Heart right ventricle (tissue), 16 donors: ENCODE results near the gene HLA-DOB. TPM values are rescaled to one million over a fixed set of nuclear protein-coding genes. Genes with fewer than 3 reads are reported as not detected.
A peak's percentile ranks its signal among the peaks of the same experiment; 100 is the strongest.

Experiments
- ATAC-seq, 8 donors: fragments of 200-7000 bp; cut with Tn5 transposase; one replicate each; pipeline ENCODE4 v1.9.1; 2020; ENCODE audit warnings: mild to moderate bottlenecking in 8 of 8, moderate library complexity in 8 of 8, moderate number of reproducible peaks in 1 of 8
- DNase-seq, 2 donors: peaks; one replicate each; pipeline ENCODE4 v3.0.0-alpha.2; 2020
- H3K27ac ChIP-seq, 10 donors: fragments of 200-600 bp; sonication (generic) in 2 of 10; one replicate each; pipeline versions ENCODE4 v1.5.0 to v1.8.0; 2020 to 2022; ENCODE audit warnings: mild to moderate bottlenecking in 3 of 10
- H3K27me3 ChIP-seq, 7 donors: fragments of 200-600 bp; one replicate each; pipeline ENCODE4 v1.8.0; 2021 to 2022; ENCODE audit warnings: mild to moderate bottlenecking in 2 of 7
- H3K36me3 ChIP-seq, 9 donors: fragments of 200-600 bp; sonication (generic) in 1 of 9; one replicate each; pipeline versions ENCODE4 v1.5.0 to v1.8.0; 2020 to 2022; ENCODE audit warnings: mild to moderate bottlenecking in 2 of 9
- H3K4me1 ChIP-seq, 9 donors: fragments of 200-600 bp; sonication (generic) in 1 of 9; one replicate each; pipeline versions ENCODE4 v1.5.0 to v1.8.0; 2020 to 2022; ENCODE audit warnings: mild to moderate bottlenecking in 4 of 9
- H3K4me3 ChIP-seq, 10 donors: fragments of 200-600 bp; sonication (generic) in 2 of 10; one replicate each; pipeline versions ENCODE4 v1.5.0 to v1.8.0; 2020 to 2022; ENCODE audit warnings: mild to moderate bottlenecking in 7 of 10, moderate library complexity in 2 of 10
- H3K9me3 ChIP-seq, 11 donors: fragments of 200-600 bp in 10 of 11; sonication (generic) in 2 of 11; one replicate each; pipeline versions ENCODE4 v1.5.0 to v1.8.0; 2013 to 2022; ENCODE audit warnings: mild to moderate bottlenecking in 2 of 11, control low read depth in 1 of 11, moderate library complexity in 1 of 11
- WGBS, 2 donors: extraction: QIAGEN DNeasy Blood & Tissue Kit; methylation state at CpG; one replicate each; pipeline ENCODE4 v1.1.7; 2013; ENCODE audit warnings: inconsistent platforms in 1 of 2; 5-methylcytosine and 5-hydroxymethylcytosine counted together
- intact Hi-C, 10 donors: fragments of 100-400 bp; cut with DNase I; formaldehyde crosslinking; loops; one replicate each; pipeline versions ENCODE4 v1.11.1 to v1.14.2; 2022
- polyA plus RNA-seq, 2 donors: library from polyadenylated mRNA; stranded (reverse); fragments of 200-250 nt; gene quantifications; one replicate each; pipeline ENCODE4 v1.2.3, GENCODE V29; 2013
- total RNA-seq, 10 donors: library from RNA; stranded (reverse); fragmentation: NEBNext Ultra II Directional in 3 of 10; extraction: Animal tissue kit (Norgen Biotek cat#: 25700) in 3 of 10; gene quantifications; one replicate each; pipeline versions ENCODE4 v1.2.1 to v1.2.4, GENCODE V29; 2021 to 2023
- TF ChIP-seq, protein P1 (sequence below), 9 donors: fragments of 200-600 bp; sonication (generic) in 2 of 9; IDR thresholded peaks; one replicate each; pipeline versions ENCODE4 v1.5.0 to v1.8.0; 2021 to 2022; ENCODE audit warnings: antibody characterized with exemption in 9 of 9, mild to moderate bottlenecking in 5 of 9, moderate library complexity in 1 of 9
- donor health status: Arrhythmogenic right ventricular cardiomyopathy.
- donor health status: ischemic (EF 13 %, LVEDD 7.1; RV severe dilation, severe dysfunction).
- donor health status: healthy with polysubstance abuse.
- donor health status: DM: no; HTN: yes; CAD: no.
- donor health status: DM: no; HTN: no; CAD: no.
- donor health status: ischemic (EF 25% LVEDD 6.9; RV normal size, moderate dysfunction).
- donor health status: ischemic (EF 25% LVEDD 5.7; RV mildly dilated, moderate dysfunction).
- donor health status: healthy.
- donor health status: DM: yes; HTN: yes; CAD: no.
- donor health status: Ischemic cardiomyopathy.
- donor health status: ischemic (EF 35%, LVEDD 5.7; RV mildly dilated, moderate dysfunction).
- donor health status: nonischemic (EF 11% LVEDD 7.7; RV severe dilation, severe dysfunction).
- donor health status: DM: yes; HTN: yes; CAD: no.
- donor health status: PGD.
- donor health status: ischemic (EF 29% LVEDD 5.4; RV normal size, mild dysfunction).
- donor health status: nonischemic (EF 23%, LVEDD 6.1; RV moderate dilation, normal function).

HLA-DOB gene
- total and polyA plus RNA-seq, 12 donors, result 0.21 to 2.1 (median 0.48) TPM; not detected in 2

GRCh38 chr6:32854376-32855178, 37.8 kb upstream of the HLA-DOB start:
- peak overlapping the region; percentile 67 to 99 (median 92) for H3K4me3 ChIP-seq
- DNase-seq (peak in 1 of 2 donors; percentile 68), ATAC-seq (peak; percentile 15 to 63 (median 44))
- peaks cover 0 to 72% (median 28%) of the 10 kb centered on the region in 9 donors for H3K4me1 ChIP-seq
- intact Hi-C loops, result loop anchor here in 3 of 10 donors (1.0 to 2.0 kb wide), 3 partner anchors 10 to 16 kb away; partner anchors contain the start of genes TAP2 (in 2 of the 3) and PSMB8 (in 1 of the 3)
- peaks cover 0 to 62% (median 30%) of the 10 kb centered on the region in 9 donors for H3K36me3 ChIP-seq
- TF ChIP-seq, protein P1, sequence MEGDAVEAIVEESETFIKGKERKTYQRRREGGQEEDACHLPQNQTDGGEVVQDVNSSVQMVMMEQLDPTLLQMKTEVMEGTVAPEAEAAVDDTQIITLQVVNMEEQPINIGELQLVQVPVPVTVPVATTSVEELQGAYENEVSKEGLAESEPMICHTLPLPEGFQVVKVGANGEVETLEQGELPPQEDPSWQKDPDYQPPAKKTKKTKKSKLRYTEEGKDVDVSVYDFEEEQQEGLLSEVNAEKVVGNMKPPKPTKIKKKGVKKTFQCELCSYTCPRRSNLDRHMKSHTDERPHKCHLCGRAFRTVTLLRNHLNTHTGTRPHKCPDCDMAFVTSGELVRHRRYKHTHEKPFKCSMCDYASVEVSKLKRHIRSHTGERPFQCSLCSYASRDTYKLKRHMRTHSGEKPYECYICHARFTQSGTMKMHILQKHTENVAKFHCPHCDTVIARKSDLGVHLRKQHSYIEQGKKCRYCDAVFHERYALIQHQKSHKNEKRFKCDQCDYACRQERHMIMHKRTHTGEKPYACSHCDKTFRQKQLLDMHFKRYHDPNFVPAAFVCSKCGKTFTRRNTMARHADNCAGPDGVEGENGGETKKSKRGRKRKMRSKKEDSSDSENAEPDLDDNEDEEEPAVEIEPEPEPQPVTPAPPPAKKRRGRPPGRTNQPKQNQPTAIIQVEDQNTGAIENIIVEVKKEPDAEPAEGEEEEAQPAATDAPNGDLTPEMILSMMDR (IDR thresholded peaks at IDR 0.05), result no peak
- H3K9me3 ChIP-seq, result no peaks in the 10 kb centered on the region
- H3K27ac ChIP-seq, result peak overlapping the region; percentile 95 to 99 (median 98)
- 14 to 18% methylated on average over 24 of the region's 24 CpGs for WGBS, 2 donors
- no peaks in the 10 kb centered on the region for H3K27me3 ChIP-seq

- H3K36me3 ChIP-seq, result peaks cover 0 to 62% (median 27%) of the 10 kb centered on the region in 9 donors
- WGBS, 2 donors, result 0 to 1% methylated on average over 68 of the region's 68 CpGs
- TF ChIP-seq, protein P1 (IDR thresholded peaks at IDR 0.05), result peak; percentile 46 to 98 (median 85)
- intact Hi-C loops, result loop anchor here in 5 of 10 donors (1.0 to 2.0 kb wide), 3 partner anchors 9 to 15 kb away; partner anchors contain the start of genes TAP2 (in 5 of the 5) and PSMB8 (in 2 of the 5)
- DNase-seq (peak; percentile 93 to 96), ATAC-seq (peak; percentile 92 to 97 (median 96))
- peak within 1 kb of the TSS; percentile 95 to 99 (median 98) for H3K27ac ChIP-seq
- H3K4me3 ChIP-seq, result peak within 1 kb of the TSS; percentile 67 to 99 (median 92)
- no peaks in the 10 kb centered on the region for H3K9me3 ChIP-seq
- no peaks in the 10 kb centered on the region for H3K27me3 ChIP-seq
- peaks cover 0 to 79% (median 28%) of the 10 kb centered on the region in 9 donors for H3K4me1 ChIP-seq
Observed at GRCh38 chr6:32853541-32854375, 37.0 kb upstream of the HLA-DOB start, which contains the start of the genes PSMB9 and TAP1. Gene PSMB9, plus strand, starts transcription at chr6:32854192. Its CDS starts 38 bp downstream, at chr6:32854230. Gene TAP1, minus strand, starts transcription at chr6:32853704. Its CDS starts 68 bp downstream, at chr6:32853636.

DNA sequence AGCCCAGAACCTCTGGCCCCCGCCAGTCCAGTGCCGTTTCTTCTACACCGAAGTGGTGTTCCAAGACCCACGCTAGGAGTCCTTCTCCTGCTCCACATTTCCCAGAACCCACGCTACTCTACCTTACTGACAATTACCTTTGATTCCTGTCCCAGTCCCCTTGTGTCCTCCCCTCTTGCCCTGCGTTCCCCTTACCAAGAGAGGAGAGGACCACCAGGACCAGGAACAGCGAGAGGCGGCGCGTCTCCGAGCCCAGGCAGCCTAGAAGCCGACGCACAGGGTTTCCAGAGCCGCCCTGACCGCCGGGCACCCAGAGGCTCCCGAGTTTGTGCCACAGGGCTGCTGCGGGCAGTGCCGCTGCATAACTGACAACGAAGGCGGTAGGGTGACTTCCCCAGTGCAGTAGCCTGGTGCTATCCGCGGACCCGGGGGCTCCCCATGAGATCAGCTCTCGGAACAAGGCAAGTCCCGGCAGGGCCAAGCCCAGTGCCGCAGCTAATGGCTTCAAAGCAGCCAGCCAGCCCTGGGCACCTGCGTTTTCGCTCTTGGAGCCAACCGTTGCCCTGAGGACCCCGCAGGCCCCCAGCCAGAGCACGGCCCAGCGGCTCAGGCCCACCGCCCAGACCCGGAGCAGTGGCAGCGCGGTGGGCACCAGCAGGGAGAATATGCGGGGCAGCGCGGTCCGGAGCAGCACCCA, 36.2 kb upstream of the HLA-DOB start:
- 0 to 1% methylated on average over 41 of the region's 41 CpGs for WGBS, 2 donors
- peak overlapping the region; percentile 67 to 99 (median 92) for H3K4me3 ChIP-seq
- DNase-seq, result peak in 1 of 2 donors; percentile 34
- TF ChIP-seq, protein P1 (IDR thresholded peaks at IDR 0.05), result no peak
- no peaks in the 10 kb centered on the region for H3K27me3 ChIP-seq
- ATAC-seq, result peak; percentile 18 to 69 (median 31)
- H3K9me3 ChIP-seq, result no peaks in the 10 kb centered on the region
- intact Hi-C loops, result loop anchor here in 5 of 10 donors (1.0 to 2.0 kb wide), 2 partner anchors 9 to 14 kb away; partner anchors contain the start of genes TAP2 (in 3 of the 5) and PSMB8 (in 2 of the 5)
- peak overlapping the region; percentile 95 to 99 (median 98) for H3K27ac ChIP-seq
- H3K4me1 ChIP-seq, result peaks cover 0 to 79% (median 30%) of the 10 kb centered on the region in 9 donors
- H3K36me3 ChIP-seq, result peaks cover 0 to 62% (median 25%) of the 10 kb centered on the region in 9 donors
